ENCODE results near the gene ZFAND3. TPM values are rescaled to one million over a fixed set of nuclear protein-coding genes. Genes with fewer than 3 reads are reported as not detected.
A peak's percentile ranks its signal among the peaks of the same experiment; 100 is the strongest.

ZFAND3 gene
- total and polyA plus RNA-seq, 2 donors (not counting 1 experiment from before 2014, with no cell fraction given) = 21.5 to 40.8 TPM

DNA sequence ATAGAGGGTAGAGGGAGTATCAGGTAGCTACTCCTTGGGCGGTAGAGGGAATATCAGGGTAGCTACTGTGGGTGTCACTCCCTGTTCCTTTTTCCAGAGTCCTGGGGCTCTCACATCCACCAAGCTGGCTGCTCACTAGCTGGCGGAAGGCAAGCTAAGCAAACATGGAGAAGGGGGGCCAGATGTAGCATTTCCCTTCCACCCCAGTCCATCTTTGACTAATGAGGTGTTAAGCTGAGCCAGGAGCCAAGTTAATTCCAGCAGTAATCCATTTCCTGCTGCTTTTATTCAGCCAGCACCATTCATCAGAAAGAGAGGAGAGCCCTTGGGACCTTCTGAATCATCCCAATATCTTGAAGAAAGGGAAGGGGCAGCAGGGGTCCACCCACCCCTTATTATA is 330.0 kb downstream of the ZFAND3 start:
- DNase-seq (ENCODE audit: low read depth in 2 of 2) = peak; percentile 51 to 81

DNA sequence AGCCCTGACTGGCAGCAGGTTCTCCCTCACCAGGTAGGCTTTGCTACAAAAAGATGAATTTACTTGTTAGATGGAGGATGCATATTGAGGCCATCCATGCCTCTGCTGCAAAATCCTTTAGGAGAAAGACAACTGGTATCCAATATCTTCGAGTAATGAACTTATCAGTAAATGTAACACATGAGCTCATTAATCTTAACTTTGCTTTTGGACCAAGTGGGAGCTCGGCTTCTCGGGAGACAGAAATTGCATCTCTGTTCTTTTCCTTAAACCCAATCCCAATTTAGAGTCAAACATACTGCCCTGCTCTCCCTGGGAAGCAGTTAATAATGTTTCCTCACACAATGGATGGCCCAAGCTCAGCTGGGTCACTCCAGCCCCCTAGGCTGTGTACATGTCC is 330.5 kb downstream of the ZFAND3 start:
- no peak for TF ChIP-seq EZH2 (IDR thresholded peaks at IDR 0.05; ENCODE audit: low read length, missing control alignments)
- TF ChIP-seq, protein P1, sequence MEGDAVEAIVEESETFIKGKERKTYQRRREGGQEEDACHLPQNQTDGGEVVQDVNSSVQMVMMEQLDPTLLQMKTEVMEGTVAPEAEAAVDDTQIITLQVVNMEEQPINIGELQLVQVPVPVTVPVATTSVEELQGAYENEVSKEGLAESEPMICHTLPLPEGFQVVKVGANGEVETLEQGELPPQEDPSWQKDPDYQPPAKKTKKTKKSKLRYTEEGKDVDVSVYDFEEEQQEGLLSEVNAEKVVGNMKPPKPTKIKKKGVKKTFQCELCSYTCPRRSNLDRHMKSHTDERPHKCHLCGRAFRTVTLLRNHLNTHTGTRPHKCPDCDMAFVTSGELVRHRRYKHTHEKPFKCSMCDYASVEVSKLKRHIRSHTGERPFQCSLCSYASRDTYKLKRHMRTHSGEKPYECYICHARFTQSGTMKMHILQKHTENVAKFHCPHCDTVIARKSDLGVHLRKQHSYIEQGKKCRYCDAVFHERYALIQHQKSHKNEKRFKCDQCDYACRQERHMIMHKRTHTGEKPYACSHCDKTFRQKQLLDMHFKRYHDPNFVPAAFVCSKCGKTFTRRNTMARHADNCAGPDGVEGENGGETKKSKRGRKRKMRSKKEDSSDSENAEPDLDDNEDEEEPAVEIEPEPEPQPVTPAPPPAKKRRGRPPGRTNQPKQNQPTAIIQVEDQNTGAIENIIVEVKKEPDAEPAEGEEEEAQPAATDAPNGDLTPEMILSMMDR (conservative IDR thresholded peaks at IDR 0.05 in 1 of 2, IDR thresholded peaks at IDR 0.05 in 1 of 2; ENCODE audit: low read depth in 1 of 2, low read length in 2 of 2) = no peak
- no peak overlapping the region for H3K4me2 ChIP-seq (ENCODE audit: extremely low read depth, insufficient read depth, low read length)
- H2AFZ ChIP-seq (ENCODE audit: low read length) = no peak overlapping the region
- no peaks in the 10 kb centered on the region for H3K36me3 ChIP-seq (ENCODE audit: control insufficient read depth, insufficient read depth, low read length)
- H3K4me1 ChIP-seq (ENCODE audit: control insufficient read depth, extremely low read depth, insufficient read depth, low read length) = peaks cover 21% of the 10 kb centered on the region
- no peaks in the 10 kb centered on the region for H3K79me2 ChIP-seq (ENCODE audit: control insufficient read depth, insufficient read depth, low read length)
- DNase-seq (ENCODE audit: low read depth in 2 of 2) = no peak
- no peak overlapping the region for H3K27ac ChIP-seq (ENCODE audit: insufficient read depth, low read length)
- no peaks in the 10 kb centered on the region for H3K9me3 ChIP-seq (ENCODE audit: control insufficient read depth, insufficient read depth, low read depth, low read length)
- H4K20me1 ChIP-seq (ENCODE audit: control insufficient read depth, extremely low read depth, insufficient read depth, low read length) = no peaks in the 10 kb centered on the region
- H3K9ac ChIP-seq (ENCODE audit: insufficient read depth, low read length) = no peak overlapping the region
- H3K27me3 ChIP-seq (ENCODE audit: control insufficient read depth, insufficient read depth, low read length) = no peaks in the 10 kb centered on the region
- H3K4me3 ChIP-seq (replicated peaks in 1 of 4; ENCODE audit: control extremely low read depth in 1 of 4, insufficient read depth in 1 of 4, low read depth in 3 of 4, low read length in 4 of 4) = no peak overlapping the region

More for the DNA sequence above, 330.0 kb downstream of the ZFAND3 start:
- no peak overlapping the region for H3K9ac ChIP-seq (ENCODE audit: insufficient read depth, low read length)
- no peak overlapping the region for H2AFZ ChIP-seq (ENCODE audit: low read length)
- no peaks in the 10 kb centered on the region for H4K20me1 ChIP-seq (ENCODE audit: control insufficient read depth, extremely low read depth, insufficient read depth, low read length)
- no peaks in the 10 kb centered on the region for H3K9me3 ChIP-seq (ENCODE audit: control insufficient read depth, insufficient read depth, low read depth, low read length)
- no peaks in the 10 kb centered on the region for H3K36me3 ChIP-seq (ENCODE audit: control insufficient read depth, insufficient read depth, low read length)
- TF ChIP-seq, protein P1 (conservative IDR thresholded peaks at IDR 0.05 in 1 of 2, IDR thresholded peaks at IDR 0.05 in 1 of 2; ENCODE audit: low read depth in 1 of 2, low read length in 2 of 2) = no peak
- TF ChIP-seq EZH2 (IDR thresholded peaks at IDR 0.05; ENCODE audit: low read length, missing control alignments) = no peak
- H3K27ac ChIP-seq (ENCODE audit: insufficient read depth, low read length) = no peak overlapping the region
- no peak overlapping the region for H3K4me3 ChIP-seq (replicated peaks in 1 of 4; ENCODE audit: control extremely low read depth in 1 of 4, insufficient read depth in 1 of 4, low read depth in 3 of 4, low read length in 4 of 4)
- H3K27me3 ChIP-seq (ENCODE audit: control insufficient read depth, insufficient read depth, low read length) = no peaks in the 10 kb centered on the region
- H3K4me2 ChIP-seq (ENCODE audit: extremely low read depth, insufficient read depth, low read length) = no peak overlapping the region
- peaks cover 18% of the 10 kb centered on the region for H3K4me1 ChIP-seq (ENCODE audit: control insufficient read depth, extremely low read depth, insufficient read depth, low read length)
- H3K79me2 ChIP-seq (ENCODE audit: control insufficient read depth, insufficient read depth, low read length) = no peaks in the 10 kb centered on the region

DNA sequence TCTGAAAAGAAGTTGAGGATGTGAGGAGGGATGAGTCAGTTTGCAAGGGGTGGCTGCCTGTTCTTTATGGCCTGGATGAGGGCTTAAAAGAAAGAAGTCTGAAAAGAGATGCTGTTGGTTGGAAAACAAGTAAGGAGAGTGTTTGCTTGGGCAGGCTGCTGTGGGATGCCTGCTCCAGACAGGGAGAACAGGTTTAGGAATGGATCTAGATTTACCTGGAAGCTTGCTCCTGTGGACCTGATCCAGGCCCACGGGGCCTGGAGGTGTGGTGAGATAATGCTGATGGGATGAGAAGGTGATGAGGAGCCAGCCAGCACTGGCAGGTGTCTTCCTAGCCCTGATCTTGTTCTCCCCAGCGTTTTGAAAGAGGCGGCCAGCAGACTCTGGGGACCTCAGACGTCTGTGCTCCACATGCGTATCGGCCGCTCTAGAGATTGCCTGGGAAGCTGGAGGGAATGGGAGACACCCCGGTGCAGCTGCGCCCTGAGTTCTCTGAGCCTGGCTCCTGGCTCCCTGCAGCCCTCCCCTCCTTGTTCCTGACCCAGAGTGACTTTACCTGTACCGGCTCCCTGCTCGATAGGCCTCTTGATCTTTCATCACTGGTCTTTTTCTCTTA is 331.3 kb downstream of the ZFAND3 start:
- Histone ChIP-seq H4K20me1 (ENCODE audit: control insufficient read depth, extremely low read depth, insufficient read depth, low read length) (no peaks in the 10 kb centered on the region), H3K4me1 (ENCODE audit: control insufficient read depth, extremely low read depth, insufficient read depth, low read length) (peaks cover 29% of the 10 kb centered on the region), H3K4me2 (ENCODE audit: extremely low read depth, insufficient read depth, low read length) (no peak overlapping the region), H3K36me3 (ENCODE audit: control insufficient read depth, insufficient read depth, low read length) (no peaks in the 10 kb centered on the region), H3K79me2 (ENCODE audit: control insufficient read depth, insufficient read depth, low read length) (no peaks in the 10 kb centered on the region), H3K27me3 (ENCODE audit: control insufficient read depth, insufficient read depth, low read length) (no peaks in the 10 kb centered on the region), H3K9me3 (ENCODE audit: control insufficient read depth, insufficient read depth, low read depth, low read length) (no peaks in the 10 kb centered on the region), H3K4me3 (replicated peaks in 1 of 4; ENCODE audit: control extremely low read depth in 1 of 4, insufficient read depth in 1 of 4, low read depth in 3 of 4, low read length in 4 of 4) (no peak overlapping the region), H3K27ac (ENCODE audit: insufficient read depth, low read length) (no peak overlapping the region), H3K9ac (ENCODE audit: insufficient read depth, low read length) (no peak overlapping the region), H2AFZ (ENCODE audit: low read length) (no peak overlapping the region)
- TF ChIP-seq, protein P1 (conservative IDR thresholded peaks at IDR 0.05 in 1 of 2, IDR thresholded peaks at IDR 0.05 in 1 of 2; ENCODE audit: low read depth in 1 of 2, low read length in 2 of 2) = no peak
- TF ChIP-seq EZH2 (IDR thresholded peaks at IDR 0.05; ENCODE audit: low read length, missing control alignments) = no peak
- no peak for DNase-seq (ENCODE audit: low read depth in 2 of 2)

All from fibroblast of lung (primary cell).